CD4-positive, alpha-beta T cell treated with Interleukin-12 subunit alpha and Interleukin-12 subunit beta, for 1 hour (primary cell): ENCODE measurements around the gene SLFN11.
"Not testable (repeated sequence)": the region's sequence is repeated elsewhere in the genome, so short reads cannot be mapped to it uniquely, and the experiment has no call there.

Source experiments
- DNase-seq: peaks from one replicate; pipeline ENCODE4 v3.0.0-alpha.2; 2020

The SLFN11 gene

GRCh38 chr17:35373534-35373983, at the start of gene SLFN11:
TSS of gene SLFN11 (minus strand) at chr17:35373621. CDS start at chr17:35363807, 9,814 bp downstream.
- peak; percentile 87 for DNase-seq

DNA sequence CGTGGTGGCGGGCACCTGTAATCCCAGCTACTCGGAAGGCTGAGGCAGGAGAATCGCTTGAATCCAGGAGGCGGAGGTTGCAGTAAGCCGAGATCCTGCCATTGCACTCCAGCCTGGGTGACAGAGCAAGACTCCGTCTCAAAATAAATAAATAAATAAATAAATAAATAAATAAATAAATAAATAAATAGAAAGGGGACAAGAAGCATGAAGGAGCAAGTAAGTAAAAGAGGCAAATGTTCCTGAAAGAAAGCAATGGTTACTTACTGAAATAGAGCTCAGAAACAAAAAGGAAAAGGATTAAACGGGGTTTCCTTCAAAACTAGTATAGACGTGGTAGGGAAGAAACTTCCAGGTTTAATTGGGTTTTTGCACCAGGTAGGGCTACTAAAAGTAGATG, 47.6 kb upstream of the SLFN11 start:
- not testable (repeated sequence) for DNase-seq

- DNase-seq, result no peak
These were observed 43.2 kb upstream of the SLFN11 start for GRCh38 chr17:35416659-35417058.

- DNase-seq, result not testable (repeated sequence)
These were observed 41.3 kb upstream of the SLFN11 start for GRCh38 chr17:35414707-35415106.

- DNase-seq, result no peak
These were observed 40.8 kb upstream of the SLFN11 start for GRCh38 chr17:35414247-35414646.

- no peak for DNase-seq
These were observed 34.1 kb upstream of the SLFN11 start for GRCh38 chr17:35407531-35407930.

DNA sequence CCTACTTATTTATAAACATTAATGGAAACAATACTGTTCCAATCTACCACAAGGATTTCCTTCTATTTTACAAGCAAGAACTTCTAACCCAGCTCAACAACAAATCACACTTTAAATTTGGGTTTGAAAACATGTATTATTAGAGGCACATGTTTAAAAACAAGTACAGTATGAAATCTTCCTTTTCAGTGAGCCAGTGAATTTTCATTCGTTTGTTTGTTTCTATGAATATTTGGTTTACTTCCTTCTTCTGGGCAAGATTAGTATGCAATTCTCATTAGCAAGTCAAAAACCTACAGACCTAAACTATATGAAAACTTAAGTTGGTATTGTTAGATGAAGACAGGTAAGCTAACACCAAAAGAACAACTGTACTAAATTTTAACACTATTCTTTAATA, 33.1 kb upstream of the SLFN11 start:
- no peak for DNase-seq

DNA sequence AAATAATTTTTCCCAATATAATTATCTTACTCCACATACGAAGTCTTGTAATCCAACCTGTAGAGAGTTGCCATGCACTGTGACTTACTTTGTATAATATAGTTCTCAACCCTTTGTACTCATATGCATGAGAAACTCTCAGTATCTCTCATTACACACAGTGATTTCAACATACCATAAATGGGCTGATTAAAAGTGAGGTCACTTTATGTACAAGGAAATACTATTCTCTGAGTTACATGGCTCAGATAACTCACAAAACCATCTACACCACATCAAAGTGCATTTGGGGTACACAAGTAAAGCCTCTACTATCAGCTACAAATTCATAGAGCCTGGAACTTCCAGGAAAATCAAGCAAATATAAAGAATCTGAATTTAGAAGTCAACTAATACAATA, 30.9 kb upstream of the SLFN11 start:
- peak; percentile 13 for DNase-seq

- DNase-seq, result not testable (repeated sequence)
These were observed 20.4 kb upstream of the SLFN11 start for GRCh38 chr17:35393783-35394182.

DNA sequence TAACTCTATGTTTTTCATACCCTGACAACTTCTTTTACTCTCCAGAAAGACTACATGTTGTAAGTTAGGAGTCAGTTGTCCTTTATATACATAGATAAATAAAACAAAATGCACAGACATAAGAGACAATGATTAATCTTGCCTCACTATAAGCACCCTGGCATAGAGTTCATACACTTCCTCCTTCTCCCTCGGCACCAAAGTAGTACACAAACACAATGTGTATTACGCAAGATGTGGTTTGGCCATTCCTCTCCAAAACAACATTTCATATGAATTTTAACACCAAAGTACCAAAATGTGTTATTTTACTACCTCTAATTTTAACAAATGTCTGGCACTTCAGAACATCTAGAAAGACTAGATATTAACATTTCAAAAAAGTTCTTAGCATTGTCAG, 17.2 kb upstream of the SLFN11 start:
- DNase-seq, result no peak

DNA sequence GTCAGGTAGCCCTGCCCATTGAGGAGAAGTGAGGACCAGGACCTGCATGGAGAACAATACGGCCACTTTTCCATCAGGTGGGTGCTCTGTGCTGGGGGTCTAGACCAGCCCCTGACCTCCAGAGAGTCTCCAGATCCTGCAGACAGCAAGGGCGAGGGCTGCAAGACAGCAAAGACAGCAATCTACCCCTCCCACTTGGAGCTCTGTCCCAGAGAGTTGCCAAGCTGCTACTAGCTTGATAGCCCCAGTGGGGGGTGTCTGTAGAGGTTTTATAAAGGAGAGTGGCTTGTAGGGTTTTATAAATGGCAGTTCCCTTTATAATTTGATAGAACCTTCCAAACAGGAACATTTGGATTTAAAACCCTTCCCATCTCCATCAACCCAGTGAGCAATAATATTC, 16.7 kb upstream of the SLFN11 start:
- DNase-seq, result no peak

DNA sequence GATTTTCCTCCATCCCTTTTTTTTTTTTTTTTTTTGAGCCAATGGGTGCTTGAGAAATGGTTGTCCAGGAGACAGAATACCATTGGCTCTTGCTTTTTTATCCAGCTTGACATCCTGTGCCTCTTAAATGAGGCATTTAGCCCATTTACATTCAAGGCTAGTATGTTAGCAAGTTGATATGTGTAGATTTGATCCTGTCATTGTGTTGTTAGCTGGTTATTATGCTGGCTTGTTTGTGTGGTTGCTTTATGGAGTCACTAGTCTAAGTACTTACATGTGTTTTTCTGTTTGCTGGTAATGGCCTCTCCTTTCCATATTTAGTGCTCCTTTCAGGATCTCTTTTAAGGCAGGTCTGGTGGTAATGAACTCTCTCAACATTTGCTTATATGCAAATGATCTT, 14.1 kb upstream of the SLFN11 start:
- no peak for DNase-seq

- DNase-seq, result no peak
These were observed 4.3 kb upstream of the SLFN11 start for GRCh38 chr17:35377706-35378105.

- DNase-seq, result no peak
These were observed 3.6 kb upstream of the SLFN11 start for GRCh38 chr17:35377068-35377467.

DNA sequence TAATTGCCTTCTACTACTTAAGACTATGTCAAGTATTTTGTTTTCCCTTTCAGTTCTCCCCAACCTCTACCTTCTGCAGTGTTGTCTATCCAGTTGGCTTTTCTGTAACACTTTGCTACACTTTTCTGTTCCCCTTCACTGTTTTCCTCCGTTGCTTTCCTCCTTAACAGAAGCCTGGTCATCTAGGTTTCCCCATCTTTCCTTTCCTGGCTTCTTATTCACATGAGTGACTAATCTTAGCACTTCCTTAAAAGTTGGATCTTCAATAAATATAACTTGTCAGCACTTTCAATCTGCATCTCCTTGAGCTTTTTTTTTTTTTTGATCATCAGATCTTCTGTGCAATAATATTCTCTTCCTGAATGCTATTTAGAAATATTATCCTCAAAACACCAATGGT, 2.8 kb upstream of the SLFN11 start:
- DNase-seq, result no peak

- DNase-seq, result no peak
These were observed 1.4 kb upstream of the SLFN11 start for GRCh38 chr17:35374766-35375344.

DNA sequence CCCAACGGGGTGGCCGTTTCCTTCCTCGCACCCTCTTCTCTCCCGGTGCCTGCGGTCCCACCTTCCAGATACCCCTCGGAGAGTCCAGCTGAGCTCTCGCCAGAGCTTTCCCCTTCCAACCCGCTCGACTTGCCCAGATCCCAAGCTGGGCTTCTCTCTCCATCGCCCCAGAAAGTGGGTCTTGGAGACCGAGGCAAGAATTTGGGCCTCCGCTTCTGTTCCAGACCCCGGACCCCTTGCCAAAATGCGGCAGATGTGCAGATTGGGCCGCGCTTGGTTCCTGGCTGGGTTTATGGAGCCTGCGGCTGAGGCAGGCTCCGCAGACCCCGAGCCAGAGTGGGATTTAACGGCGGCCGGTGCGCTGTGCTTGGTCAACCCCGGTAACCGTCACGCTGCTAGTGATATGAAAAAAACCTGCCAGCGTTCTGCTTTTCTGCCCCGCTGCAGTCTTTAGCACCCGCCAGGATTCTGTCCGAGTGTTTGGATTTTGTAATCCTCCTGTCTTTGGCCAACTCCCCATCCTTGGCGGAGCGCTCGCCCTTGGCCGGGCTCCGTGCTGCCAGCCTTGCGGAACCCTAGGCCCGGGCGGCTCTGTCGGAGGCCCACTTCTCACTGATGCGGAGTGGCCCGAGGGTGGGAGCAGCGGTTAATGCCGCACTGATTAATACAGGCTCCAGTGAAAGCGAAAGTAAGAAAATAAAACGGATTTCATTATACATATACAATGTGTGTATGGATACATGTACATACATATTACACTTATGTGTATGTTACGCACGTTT, 754 bp upstream of the SLFN11 start:
- DNase-seq, result peak; percentile 54

DNA sequence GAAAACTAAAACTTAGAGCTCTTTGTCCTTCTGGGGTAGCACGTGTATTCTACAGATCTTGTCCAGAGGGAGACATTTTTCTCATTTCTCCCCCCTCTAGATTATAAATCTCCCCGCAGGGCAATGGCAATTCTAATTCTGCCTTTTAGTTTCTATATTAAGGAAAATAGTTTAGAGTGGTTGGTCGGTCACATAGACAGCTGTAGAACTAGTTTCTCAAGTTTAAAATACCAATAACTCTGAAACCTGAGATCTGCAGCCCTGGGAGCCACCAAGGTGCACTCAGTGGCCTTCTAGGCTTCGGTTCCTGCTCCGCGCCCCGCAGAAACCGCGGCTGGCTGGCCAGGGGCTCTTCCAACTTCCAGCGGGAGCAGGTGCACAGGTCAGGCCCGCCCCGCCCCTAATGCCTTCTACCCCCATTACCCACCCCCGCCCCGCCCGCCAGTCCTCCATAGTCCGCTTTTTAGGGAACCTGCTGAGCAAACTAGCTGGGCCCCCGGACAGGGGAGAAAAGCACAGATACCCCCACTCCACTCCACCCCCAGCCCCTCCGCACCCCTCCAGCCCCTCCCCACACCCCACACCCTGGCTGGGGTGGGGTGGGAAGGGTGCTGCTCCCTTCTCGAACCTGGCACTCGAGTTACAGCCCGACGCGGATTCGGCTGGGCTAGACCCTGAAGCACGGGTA, 431 bp downstream of the SLFN11 start:
- DNase-seq, result peak; percentile 35

- DNase-seq, result no peak
These were observed 1.5 kb downstream of the SLFN11 start for GRCh38 chr17:35371934-35372333.

DNA sequence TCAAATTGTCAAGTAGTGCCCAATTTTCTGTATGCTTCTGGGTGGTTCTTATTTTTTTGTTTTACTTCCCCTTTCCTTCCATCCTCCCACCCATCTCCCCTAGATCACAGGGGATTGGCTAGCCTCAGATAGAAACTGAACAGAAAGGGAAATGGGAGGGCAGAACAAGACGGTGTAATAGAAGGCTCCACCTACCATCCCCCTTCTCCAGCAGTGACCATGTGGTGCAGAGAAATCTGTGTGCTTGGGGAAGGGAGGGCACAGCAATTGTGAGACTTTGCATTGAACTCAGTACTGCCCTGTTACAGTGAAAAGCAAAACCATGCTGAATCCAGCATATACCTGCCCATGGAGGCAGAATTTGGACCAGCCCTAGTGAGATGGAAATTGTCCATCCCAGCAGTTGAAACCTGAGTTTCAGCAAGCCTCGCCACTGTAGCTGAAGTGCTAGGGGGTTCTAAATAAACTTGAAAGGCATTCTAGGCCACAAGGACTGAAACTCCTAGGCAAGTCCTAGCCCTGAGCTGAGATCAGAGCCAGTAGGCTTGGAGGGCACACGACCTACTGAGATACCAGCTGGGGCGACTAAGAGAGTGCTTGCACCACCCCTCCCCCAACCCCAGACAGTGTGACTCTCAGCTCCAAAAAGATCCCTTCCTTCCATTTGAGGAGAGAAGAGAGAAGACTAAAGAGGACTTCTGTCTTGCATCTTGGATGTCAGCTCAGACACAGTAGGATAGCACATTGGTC, 5.2 kb downstream of the SLFN11 start:
- DNase-seq, result peak; percentile 62

DNA sequence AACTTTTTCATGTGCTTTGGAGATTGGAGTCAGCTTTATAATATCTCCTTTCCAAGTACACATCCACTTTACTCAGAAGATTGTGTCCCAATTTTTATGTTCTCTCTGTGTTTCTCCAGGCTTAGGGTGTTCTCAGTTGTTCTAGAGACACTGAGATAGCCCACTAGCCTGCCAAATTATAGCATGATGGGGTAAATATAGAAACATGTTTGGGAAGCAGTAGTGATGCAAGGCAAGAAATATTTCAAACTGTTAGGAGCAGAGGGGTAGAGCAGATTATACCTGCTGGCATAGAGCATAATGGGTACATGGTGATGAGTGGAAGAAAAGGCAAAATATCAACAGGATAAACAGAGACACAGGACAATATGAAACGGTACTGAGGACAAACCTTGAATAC, 12.4 kb downstream of the SLFN11 start:
- no peak for DNase-seq

DNA sequence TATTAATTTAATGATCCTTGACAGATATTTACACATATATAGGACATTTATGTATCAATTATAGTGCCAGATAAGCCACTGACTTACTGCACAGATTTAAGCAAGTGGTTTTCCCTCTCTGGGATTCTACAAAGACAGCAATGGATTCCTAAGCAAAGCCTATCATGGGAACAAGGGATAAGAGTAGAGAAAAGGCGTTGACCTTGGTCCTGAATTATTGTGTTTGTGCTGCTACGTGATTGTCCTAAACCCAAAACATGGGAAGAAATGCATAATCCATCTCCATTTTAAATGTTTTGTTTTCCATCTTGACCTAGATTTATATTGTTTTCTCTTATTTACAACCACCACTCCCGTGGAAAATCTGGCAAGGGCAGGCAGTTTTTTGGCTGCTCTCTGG, 14.0 kb downstream of the SLFN11 start:
- DNase-seq, result no peak

- DNase-seq, result no peak
These were observed 21.1 kb downstream of the SLFN11 start for GRCh38 chr17:35352284-35352683.
